ENCODE results near the gene PPARGC1A. TPM values are rescaled to one million over a fixed set of nuclear protein-coding genes. Genes with fewer than 3 reads are reported as not detected.

PPARGC1A gene
- total and polyA plus RNA-seq, 10 of the 15 experiments (the other 5 are each of a cell fraction or from before 2014, with no cell fraction given) = 0.01 to 0.05 (median 0.04) TPM; not detected in 7

DNA sequence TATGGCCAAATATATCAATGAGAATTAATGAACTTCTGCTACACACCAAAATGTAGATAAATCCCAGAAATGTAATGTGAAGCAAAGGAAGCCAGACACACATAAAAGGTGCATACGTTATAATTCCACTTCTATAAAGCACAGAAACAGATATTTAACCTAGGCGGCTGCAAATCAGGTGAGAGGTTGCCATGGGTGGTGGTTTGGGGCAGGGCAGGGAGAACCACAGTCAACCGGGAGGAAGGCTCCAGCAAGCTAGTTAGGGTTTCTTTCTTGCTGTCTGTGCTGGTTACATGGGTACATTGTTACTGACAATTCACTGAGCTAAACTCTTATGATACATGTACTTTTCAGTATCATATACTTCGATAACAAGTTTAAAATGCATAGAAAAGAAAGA is 9.7 kb upstream of the PPARGC1A start (continued):
- TF ChIP-seq, protein P1, sequence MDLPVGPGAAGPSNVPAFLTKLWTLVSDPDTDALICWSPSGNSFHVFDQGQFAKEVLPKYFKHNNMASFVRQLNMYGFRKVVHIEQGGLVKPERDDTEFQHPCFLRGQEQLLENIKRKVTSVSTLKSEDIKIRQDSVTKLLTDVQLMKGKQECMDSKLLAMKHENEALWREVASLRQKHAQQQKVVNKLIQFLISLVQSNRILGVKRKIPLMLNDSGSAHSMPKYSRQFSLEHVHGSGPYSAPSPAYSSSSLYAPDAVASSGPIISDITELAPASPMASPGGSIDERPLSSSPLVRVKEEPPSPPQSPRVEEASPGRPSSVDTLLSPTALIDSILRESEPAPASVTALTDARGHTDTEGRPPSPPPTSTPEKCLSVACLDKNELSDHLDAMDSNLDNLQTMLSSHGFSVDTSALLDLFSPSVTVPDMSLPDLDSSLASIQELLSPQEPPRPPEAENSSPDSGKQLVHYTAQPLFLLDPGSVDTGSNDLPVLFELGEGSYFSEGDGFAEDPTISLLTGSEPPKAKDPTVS (IDR thresholded peaks at IDR 0.05; ENCODE audit: low read depth, low read length) = no peak
- TF ChIP-seq RUNX3 (IDR thresholded peaks at IDR 0.05; ENCODE audit: low read length) (no peak), STAT3 (IDR thresholded peaks at IDR 0.05; ENCODE audit: low read depth, low read length) (no peak), RAD21 (IDR thresholded peaks at IDR 0.05; ENCODE audit: insufficient read depth, low read depth, low read length) (no peak), SIN3A (IDR thresholded peaks at IDR 0.05; ENCODE audit: low read depth, low read length) (no peak), IRF4 (IDR thresholded peaks at IDR 0.05; ENCODE audit: low read depth, low read length) (no peak), MYC (IDR thresholded peaks at IDR 0.05; ENCODE audit: insufficient read depth, insufficient read length, insufficient replicate concordance, low read length, severe bottlenecking) (no peak), RELA (IDR thresholded peaks at IDR 0.05; ENCODE audit: borderline replicate concordance, partially characterized antibody) (no peak), GABPA (IDR thresholded peaks at IDR 0.05; ENCODE audit: low read depth) (no peak), KAT2A (conservative IDR thresholded peaks at IDR 0.05; ENCODE audit: control insufficient read depth, low read depth, low read length) (no peak)
- TF ChIP-seq, protein P2, sequence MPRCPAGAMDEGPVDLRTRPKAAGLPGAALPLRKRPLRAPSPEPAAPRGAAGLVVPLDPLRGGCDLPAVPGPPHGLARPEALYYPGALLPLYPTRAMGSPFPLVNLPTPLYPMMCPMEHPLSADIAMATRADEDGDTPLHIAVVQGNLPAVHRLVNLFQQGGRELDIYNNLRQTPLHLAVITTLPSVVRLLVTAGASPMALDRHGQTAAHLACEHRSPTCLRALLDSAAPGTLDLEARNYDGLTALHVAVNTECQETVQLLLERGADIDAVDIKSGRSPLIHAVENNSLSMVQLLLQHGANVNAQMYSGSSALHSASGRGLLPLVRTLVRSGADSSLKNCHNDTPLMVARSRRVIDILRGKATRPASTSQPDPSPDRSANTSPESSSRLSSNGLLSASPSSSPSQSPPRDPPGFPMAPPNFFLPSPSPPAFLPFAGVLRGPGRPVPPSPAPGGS (IDR thresholded peaks at IDR 0.05; ENCODE audit: borderline replicate concordance, insufficient read depth, low read depth, low read length, poor library complexity, severe bottlenecking) = no peak
- TF ChIP-seq, protein P3, sequence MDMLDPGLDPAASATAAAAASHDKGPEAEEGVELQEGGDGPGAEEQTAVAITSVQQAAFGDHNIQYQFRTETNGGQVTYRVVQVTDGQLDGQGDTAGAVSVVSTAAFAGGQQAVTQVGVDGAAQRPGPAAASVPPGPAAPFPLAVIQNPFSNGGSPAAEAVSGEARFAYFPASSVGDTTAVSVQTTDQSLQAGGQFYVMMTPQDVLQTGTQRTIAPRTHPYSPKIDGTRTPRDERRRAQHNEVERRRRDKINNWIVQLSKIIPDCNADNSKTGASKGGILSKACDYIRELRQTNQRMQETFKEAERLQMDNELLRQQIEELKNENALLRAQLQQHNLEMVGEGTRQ (IDR thresholded peaks at IDR 0.05; ENCODE audit: borderline replicate concordance, low read depth, low read length) = no peak
